ENCODE data around the gene KCP.

The KCP gene

DNA sequence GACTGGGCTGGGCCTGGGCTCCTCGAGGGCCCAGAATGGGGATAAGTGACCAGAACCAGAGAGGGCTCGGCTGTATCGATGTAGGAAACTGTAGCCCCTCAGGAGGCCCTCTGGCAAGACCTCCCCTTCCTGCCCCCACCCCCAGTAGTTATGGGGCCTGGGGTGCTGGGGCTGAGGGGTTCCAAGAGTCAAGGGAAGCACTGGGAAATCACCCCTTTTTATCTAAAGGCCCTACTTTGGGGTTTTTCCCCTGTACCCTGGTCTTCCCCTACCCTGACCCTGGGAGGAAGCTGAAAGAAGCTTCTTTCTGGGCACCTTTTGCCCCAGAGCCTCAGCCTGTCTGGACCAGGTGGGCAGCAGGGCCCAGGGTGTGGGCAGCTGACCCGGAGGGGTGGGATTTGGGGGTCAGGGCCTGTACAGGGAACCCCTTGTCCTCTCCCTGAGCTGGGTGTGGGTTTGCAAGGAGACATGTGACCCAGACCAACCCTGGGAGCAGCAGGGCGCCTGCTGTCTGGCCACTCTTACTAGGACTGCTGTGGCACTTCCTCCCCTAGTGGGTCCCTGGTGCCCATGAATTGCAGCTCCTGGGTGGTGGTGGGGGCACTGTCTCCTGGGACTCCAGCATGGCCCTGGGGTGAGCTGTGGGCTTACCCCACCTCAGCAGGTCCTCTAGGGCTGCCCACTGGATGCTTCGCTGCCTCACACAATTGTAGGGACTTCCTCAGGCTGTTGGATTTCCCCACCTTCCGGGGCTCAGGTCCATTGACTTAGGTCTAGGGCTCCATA lies 28.8 kb upstream of the KCP start:
- no peak for DNase-seq (ENCODE audit: low read depth)

DNA sequence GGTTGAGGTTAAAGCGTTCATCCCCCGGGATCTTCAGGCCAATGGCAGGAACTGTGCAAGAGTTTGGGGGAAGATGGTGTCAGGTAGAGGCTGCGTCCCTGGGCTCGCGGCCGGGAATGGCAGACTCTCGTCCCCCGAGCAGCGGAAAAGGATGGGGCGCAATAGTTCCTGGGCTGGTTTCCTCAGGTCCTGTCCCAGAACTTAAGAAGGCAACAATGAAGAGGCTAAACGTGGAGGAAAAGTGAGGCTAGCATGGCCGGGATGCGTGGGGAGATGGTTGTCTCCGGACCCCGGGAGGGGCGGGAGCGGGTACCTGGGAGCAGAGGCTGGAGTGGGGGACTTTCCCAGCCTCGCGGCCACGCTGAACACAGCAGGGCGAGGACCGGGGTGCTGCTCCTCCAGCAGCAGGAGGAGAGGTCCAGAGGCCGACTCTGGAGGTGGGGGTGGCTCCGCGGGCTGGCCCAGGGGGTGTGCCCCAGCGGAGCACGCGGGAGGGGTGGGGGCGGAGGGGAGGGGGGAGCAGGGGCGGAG lies 28.1 kb upstream of the KCP start:
- no peak for DNase-seq (ENCODE audit: low read depth)

DNA sequence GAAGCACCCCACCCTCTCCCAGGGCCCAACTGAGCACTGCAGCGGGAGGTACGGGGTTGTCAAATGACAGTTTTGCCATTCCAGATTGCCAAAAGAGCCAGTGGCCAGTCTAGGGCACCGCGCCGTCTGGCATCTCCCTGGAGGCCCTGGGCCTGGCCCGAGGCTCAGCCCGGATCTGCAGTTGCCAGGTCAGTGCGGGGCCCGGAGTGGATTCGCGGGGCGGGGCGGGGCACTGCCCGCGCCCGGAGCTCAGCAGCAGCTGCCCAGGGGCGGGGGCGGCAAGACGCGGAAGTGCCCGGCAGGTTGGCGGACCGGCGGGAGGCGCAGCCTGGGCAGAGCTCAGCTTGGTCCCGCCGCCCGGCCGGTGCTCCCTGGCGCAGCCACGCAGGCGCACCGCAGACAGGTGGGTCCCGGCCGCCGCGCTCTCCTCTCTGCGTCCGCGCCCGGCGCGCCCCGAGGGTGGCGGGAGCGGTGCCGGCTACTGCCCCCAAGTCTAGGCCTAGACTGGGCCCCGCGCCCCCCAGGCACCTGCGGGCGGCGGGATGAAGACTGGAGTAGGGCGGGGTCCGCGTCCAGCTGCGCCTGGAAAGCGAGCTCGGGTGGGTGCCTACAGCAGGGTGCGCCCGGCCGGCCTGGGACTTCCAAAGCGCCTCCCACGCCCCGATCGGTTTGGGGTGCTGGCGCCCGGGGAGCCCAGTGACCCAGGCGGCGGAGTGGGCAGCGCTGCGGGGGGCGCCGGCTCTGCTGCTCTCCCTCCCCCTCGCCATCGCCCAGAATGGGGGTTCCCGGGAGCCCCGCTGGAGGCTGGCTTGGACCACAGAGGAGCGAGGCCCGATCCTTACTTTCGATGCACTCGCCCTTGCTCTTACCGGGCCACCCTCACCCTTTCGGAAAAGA lies 27.4 kb upstream of the KCP start, which contains the start of gene IRF5:
Gene IRF5 (plus strand): TSS at position 281 of the 897 bp plus-strand sequence. CDS start 4,155 bp downstream, outside the sequence.
- DNase-seq (ENCODE audit: low read depth): no peak

DNA sequence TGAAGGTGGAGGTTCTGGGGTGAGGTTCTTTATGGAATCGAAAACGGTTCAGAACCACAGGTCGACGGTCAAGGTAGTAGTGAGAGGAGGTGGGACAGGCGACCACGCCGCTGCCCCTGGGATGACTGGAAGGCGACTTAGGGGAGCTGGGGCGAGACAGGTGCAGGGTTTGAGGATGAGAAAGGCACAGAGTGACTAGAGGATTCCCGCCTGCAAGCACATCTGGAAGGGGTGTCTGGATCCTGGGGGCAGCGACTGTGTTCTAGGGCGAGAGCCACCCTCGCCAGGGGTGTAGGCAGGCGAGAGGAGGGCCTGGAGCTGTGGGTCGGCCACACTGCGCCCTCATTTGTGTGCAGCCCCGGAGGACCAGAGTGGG lies 26.8 kb upstream of the KCP start:
- DNase-seq (ENCODE audit: low read depth): no peak

DNA sequence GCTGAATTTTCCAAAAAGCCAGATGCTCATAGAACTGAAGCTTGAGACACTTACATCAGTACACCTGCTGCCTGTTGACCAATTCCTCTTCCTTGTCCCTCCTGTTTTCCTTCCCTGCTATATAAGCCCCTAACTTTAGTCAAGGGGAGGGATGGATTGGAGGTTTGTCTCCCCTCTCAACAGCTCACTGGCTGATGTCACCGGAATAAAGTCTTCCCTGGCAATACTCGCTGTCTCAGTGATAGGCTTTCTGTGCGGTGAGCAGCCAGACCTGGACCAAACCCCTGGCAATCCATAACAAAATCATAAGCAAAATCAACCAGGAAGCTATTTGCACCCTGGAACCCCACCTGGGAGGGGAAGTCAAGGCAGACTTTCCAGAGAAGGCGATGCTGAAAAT lies 26.3 kb upstream of the KCP start:
- DNase-seq (ENCODE audit: low read depth): no peak

DNA sequence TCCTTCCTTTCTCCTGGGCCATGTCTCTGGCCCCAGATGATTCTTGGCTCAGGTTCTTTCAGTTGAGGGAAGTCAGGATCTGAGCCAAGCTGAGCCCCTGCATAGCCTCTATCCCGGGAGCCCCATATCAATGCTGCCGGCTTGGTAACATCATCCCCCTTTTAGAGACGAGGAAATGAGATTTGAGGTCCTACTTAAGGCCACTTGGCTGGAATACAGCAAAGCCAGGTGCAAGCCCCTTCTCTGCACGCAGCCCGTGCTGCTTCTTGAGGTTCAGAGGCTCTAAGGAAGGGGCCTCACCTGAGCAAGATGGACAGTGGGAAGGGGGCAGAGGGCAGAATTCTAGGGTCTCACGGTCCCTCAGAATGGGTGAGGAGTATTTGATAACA lies 24.8 kb upstream of the KCP start:
- DNase-seq (ENCODE audit: low read depth): no peak

DNA sequence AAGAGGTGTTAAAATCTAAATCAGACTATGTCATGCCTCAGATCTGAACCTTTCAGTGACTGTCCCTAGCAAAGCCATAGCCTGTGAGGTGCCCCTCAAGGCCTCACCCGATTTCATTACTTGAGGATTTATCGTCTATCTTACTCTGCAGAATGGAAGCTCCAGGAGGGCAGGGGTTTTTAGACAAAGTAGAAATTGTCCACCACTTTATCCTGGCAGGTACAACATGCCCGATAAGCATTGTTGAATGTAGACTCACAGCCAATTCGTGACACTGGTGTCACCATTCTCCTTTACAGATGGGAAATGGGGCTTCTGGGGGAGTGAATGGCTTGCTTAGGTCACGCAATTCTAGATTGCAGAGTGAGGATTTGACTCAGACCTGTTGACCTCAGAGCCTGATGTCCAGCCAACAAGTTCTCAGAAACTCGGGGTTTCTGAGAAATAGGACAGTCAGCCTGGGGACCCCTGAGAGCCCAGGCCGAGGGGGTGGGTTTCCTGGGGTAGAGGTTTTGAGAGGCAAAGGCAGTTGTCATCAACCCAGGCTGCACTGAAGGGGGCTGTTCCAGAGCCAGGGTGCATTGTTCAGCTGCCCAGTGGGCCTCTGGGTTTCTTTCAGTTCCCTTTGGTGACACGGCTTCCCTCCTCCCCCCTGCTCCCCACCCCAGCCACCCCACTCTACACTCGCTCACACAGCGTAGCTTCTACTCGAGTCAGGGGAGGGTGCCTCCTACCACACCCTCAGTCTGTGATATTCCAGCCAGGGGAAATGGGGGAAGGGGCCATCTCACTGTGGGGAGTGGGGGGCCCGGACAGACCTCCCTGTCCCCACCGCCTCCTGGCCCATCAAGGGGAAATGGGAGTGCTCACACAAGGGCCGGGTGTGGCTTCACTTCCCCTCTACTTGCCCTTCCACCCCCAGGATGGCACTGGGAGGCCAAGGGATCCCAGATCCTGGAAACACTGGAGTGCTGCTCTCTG lies 24.1 kb upstream of the KCP start:
- DNase-seq (ENCODE audit: low read depth): no peak

DNA sequence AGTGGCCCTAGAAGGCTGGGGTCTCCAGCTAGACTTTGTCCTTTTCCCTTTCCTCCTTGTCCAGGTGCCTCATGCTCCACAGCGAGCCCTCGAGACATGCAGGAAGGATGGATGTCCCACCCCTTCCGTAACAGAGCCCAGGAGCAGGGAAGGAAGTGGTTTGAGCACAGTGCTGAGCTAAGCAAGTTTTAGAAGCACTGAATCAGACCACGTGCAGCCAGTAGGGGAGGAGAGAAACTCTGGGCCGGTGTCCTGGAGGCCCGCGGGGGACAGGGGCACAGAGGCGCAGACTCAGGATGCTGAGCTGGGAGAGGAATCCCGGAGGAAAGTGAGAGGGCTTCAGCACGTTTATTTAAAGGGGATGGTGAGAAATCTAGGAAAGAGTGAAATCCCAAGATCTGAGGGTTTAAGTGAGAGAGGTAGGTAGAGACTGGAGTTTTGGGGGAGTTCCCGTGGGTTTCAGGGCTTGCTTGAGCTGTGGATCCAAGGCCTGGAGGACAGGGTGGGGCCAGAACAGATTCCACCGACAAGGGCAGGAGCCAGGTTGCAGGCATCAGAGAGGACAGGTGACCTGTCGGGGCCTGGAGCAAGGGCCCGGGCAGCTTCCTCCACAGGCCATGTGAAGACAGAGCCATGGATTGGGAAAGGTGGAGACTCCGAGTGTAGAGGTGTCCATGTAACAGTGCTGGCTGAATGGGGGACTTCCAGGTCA lies 22.8 kb upstream of the KCP start:
- peak; percentile 5 for DNase-seq (ENCODE audit: low read depth)

DNA sequence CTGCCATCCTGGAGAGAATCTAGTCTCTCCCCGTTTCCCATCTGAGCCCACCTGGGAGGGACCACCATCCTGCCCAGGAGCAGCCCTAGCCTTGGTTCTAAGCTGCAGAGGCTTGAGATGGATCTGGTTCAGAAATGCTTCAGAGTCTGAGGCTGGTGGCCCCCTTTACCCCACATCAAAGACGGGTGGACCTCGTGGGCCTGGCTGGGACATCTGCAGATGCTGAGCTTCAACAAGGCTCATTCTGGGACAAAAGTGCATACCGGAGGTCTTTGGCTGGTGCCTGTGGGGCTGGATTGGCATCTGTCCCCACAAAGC lies 22.3 kb upstream of the KCP start:
- DNase-seq (ENCODE audit: low read depth): no peak

DNA sequence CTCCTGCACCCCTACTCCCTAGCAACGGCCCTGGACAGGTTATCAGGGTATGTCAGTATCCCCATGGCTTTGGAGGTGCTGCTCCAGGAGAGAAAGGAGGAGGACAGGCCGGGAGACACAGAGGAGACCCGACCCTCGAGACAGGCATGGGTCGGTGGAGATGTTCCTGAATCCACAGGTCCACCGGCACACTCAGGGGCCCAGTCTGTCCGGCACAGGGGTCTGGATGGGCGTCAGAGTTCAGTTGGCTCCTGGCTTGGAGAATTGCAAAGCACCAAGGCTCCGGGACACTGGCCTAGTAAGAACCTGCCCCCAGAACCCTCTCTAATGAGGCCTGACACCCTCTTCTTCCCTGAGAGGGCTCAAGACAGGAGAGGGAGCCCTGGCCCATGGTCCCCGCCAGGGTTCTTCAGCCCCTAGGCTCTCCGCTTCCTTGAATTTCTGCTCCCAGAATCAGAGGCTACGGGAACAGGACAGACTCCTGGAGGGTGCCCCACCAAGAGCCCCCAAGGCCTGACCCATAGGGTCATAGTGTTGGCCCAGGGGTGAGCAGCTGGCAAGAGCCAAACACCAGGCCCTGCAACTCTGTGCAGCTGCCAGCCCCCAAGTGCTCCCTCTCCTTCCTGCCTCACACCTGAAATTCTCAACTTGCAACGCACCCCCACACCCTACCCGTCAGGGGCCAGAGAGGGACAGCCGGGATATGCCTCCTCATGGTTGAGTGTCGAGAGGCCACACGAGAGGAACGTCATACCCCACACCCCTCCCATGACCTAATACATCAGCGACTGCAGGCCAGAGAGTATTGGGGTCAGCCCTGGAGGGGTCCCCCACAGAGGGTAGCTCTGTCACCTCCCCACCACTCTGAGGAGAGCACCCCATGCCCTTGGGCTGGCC lies 21.7 kb upstream of the KCP start:
- no peak for DNase-seq (ENCODE audit: low read depth)

DNA sequence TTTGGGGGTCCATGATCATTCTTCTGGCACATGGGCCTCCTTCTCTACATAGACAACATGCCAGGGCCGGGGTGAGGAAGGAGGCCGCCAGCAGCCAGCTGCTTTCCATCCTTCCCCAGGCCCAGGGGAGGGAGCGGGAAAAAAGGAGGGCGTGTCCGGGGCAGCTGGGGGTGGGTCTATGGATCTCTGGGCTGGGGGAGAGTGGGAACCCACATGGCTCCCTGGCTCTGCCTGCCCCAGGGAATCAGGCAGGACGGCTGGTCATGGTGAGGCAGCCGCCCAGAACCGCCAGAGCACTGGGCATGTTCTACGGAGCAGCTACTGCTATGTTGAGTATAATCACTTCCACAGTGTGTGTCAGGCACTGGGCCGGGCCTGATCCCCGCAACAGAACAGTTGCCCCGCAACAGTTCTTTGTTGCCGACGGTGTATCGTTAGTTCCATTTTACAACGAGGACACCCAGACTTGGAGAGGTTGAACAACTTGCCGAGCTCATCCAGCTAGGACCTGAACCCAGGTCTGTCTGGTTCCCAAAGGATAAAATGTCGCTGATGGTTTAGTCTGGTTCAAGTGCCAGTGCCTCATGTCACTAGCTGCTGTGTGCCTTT lies 20.8 kb upstream of the KCP start:
- no peak for DNase-seq (ENCODE audit: low read depth)

DNA sequence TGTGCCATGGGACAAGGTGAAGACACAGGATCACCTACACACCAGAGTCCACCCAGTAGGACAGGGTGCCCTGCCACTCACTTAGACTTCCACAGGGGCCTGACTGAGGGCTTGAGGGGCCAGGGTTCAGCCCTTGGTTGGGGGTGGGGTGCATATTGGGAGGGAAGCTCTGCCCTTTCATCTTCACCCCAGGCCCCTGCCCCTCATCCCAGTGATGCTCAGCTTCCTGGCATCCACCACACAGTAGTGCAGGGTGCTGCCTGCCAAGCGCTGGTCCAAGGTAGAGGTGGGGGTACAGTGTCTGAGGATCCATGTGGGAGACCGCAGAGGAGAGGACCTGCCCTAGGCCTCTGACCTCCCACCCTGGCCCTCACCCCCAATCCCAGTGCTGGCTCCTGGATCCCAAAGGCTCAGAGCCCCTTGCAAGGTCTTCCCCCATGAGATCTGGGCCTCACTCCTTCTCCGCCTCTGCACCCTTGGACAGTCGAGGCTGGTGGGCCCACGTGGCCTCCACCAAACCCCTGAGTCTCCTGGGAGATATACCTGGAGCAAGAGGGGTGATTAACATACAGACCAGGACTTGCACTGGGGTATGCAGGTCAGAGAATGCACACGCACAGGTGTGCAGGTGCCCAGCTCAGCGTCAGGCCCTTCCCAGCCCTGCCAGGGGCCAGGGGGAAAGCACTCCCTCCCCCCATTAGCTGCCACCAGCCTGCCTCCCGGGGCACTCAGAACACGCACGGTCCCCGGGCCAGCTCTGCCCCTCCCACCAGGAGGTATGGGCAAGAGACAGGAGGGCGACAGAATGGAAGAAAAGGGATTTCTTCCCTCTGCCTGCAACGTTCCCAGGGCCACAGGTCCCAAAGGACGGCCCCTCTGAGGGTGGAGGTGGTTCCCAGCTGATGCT lies 18.6 kb upstream of the KCP start:
- DNase-seq (ENCODE audit: low read depth): no peak

DNA sequence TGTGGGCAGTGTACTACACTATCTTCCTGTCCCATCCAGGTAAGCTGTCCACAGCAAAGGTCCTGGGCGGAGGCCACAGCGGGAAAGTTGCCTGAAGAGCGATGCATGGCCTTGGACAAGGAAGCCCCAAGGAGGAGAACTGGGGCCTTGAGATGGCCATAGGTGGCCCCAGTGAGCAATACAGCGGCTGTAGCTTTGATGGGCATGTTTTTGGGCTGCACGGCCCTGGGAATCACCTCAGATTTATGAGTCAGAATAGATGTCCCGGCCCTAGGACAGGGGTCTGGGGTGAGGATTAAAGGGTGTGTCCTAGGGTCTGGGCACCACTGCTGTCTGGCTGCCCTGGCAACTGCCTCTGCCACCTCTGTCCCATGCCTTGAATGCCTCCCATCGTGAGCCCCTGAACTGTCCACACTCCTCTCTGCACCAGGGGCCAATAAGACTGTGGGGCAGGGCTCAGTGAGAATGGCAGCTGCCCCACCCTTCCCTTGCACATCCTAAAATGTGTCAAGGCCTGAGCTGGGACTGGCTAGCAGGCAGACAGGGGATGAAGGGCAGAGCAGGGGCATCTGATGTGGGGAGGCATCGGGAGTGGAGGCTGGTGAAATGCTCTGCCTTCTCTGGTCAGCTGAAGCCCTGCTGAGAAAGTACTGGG lies 17.8 kb upstream of the KCP start:
- no peak for DNase-seq (ENCODE audit: low read depth)

DNA sequence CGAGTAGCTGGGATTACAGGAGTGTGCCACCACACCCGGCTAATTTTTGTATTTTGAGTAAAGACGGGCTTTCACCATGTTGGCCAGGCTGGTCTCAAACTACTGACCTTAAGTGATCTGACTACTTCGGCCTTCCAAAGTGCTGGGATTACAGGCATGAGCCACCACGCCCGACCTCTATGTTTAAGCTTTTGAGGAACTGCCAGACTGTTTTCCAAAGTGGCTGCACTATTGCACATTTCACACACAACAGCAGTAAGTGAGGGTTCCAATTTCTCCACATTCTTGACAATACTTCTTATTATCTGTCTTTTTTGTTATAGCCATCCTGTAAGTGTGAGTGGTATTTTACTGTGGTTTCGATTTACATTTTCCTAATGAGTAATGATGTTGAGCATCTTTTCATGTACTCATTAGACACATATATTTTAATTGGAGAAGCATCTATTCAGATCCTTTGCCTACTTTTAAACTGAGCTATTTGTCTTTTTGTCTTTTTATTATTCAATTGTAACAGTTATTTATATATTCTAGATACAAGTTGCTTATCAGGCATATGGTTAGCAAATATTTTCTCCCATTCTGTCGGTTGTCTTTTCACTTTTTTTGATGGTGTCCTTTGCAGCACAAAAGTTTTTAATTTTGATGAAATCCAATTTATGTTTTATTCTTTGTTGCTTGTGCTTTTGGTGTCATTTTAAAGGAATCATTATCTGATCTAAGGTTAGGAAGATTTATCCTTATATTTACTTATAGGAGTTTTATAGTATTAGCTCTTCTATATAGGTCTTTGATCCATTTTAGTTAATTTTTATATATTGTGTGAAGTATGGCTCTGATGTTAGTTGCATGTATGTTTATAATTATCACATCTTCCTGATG lies 14.4 kb upstream of the KCP start:
- no peak for DNase-seq (ENCODE audit: low read depth)

DNA sequence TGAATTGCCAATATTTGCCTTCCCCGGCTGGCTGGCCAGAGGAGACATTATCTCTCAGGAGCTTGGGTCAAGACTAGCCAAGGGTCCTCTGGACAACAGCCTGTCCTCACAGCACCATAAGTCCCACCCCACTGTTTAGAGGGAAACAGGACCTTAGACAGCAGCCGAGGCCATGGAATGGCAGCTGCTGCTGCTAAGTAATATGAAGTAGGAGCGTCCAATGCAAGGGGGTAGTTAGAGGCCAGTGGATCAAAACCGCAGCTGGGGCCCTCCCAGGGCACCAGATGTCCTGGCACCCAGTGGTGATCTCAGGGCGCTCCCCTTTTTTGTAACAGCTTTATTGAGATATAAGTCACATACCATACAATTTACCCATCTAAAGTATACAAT lies 12.9 kb upstream of the KCP start:
- DNase-seq (ENCODE audit: low read depth): no peak

DNA sequence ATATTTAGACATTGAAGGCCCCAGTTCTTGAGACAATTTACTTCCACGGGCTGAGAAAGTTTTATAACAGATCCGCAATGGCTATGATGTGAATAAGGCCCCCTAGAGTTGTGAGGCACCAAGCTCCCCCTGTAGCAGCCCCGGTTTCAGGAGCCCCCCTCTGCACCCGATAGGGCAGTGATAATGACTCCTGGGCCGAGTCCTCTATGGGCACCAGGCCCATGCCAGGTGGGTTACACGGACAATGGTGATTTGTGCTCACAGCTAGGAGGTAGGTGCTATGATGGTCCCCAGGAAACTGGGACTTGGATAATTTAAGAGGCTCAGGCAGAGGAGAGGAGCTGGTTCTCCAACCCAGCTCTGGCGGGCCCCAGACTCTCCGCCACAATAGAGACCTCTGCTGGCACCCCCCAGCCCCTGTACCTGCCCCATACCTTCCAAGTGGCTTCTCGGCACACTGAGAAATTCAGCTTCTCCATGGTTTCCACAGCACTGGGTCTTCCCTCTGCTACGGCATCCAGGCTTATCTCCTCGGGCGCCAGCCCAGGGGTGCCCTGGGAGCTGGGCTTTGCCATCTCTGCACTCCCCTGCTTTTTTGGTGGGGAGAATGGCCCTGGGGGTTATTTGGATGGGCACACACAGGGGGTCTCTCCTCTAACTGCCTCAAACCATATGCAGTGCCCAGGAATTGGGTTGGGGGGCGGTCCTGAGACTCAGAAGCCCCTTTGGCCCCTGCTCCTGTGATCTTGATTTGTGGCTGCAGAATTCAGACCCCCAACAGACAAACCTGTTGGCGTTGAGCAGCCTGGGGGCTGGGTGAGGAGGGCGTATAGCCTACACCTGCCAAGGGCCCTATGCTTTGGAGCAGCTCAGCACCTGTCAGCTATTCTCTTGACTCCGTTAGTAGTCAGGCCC lies 12.2 kb upstream of the KCP start:
- DNase-seq (ENCODE audit: low read depth): no peak
